HL-60 (cell line): ENCODE measurements around the gene TBX10.

Source experiments
- CTCF ChIP-seq: IDR thresholded peaks from one replicate; pipeline ENCODE4 v1.5.1; 2011; ENCODE audit warnings: low read length, control low read depth, inconsistent platforms; ENCODE audit not compliant: insufficient read depth
- GABPA ChIP-seq: IDR thresholded peaks from 2 replicates; pipeline ENCODE4 v1.6.1; 2012; ENCODE audit warnings: low read depth
- POLR2AphosphoS5 ChIP-seq: IDR thresholded peaks from 2 replicates; pipeline ENCODE4 v1.6.1; 2012; ENCODE audit warnings: low read depth
- REST ChIP-seq: IDR thresholded peaks from 2 replicates; pipeline ENCODE4 v1.6.1; 2012; ENCODE audit warnings: low read depth; ENCODE audit not compliant: insufficient replicate concordance
- SPI1 ChIP-seq: IDR thresholded peaks from 2 replicates; pipeline ENCODE4 v1.6.1; 2012; ENCODE audit warnings: low read depth, mild to moderate bottlenecking, borderline replicate concordance

GRCh38 chr11:67599149-67599548, 40.4 kb downstream of the TBX10 start:
- TF ChIP-seq POLR2AphosphoS5, result no peak
- TF ChIP-seq CTCF, result no peak
- no peak for TF ChIP-seq REST
- no peak for TF ChIP-seq GABPA
- TF ChIP-seq SPI1, result no peak
